Measurements from ENCODE around the gene LRRC31. TPM values are rescaled to one million over a fixed set of nuclear protein-coding genes. Genes with fewer than 3 reads are reported as not detected.

Gene LRRC31
- total RNA-seq, 2 donors from 2014 or later, result not detected

GRCh38 chr3:169886671-169887070 is 16.9 kb upstream of the LRRC31 start:
- Mint-ChIP-seq H3K4me1 (no peaks in the 10 kb centered on the region), H3K27ac (no peak overlapping the region), H3K4me3 (no peak overlapping the region), H3K27me3 (ENCODE audit: insufficient read depth) (no peaks in the 10 kb centered on the region), H3K9me3 (no peaks in the 10 kb centered on the region), H3K36me3 (ENCODE audit: low read depth) (no peaks in the 10 kb centered on the region)
- H3K4me3 ChIP-seq (ENCODE audit: low read length), result no peak overlapping the region
- peak; percentile 27 for DNase-seq
- WGBS, 2 experiments (ENCODE audit: insufficient coverage in 1 of 2, insufficient read length in 1 of 2), result 86% methylated on average over 5 of the region's 5 CpGs; no CpG with 5 or more reads in 1 of the 2 experiments
- no peak overlapping the region for H3K9ac ChIP-seq (ENCODE audit: extremely low read depth, low read length, poor library complexity, severe bottlenecking)
- no peaks in the 10 kb centered on the region for H3K36me3 ChIP-seq (ENCODE audit: control insufficient read depth, insufficient read depth, low read length)
- no peaks in the 10 kb centered on the region for H3K4me1 ChIP-seq (ENCODE audit: control insufficient read depth, insufficient read depth, low read length)
- H3K27me3 ChIP-seq (ENCODE audit: control insufficient read depth, insufficient read depth, low read length, poor library complexity, severe bottlenecking), result no peaks in the 10 kb centered on the region
- H3K9me3 ChIP-seq (ENCODE audit: control insufficient read depth, low read length), result no peaks in the 10 kb centered on the region
- no peak overlapping the region for H3K27ac ChIP-seq (ENCODE audit: low read depth, low read length)
- TF ChIP-seq CTCF (conservative IDR thresholded peaks at IDR 0.05), result no peak

- no peaks in the 10 kb centered on the region for H3K36me3 Mint-ChIP-seq (ENCODE audit: low read depth)
- Histone ChIP-seq H3K27ac (ENCODE audit: low read depth, low read length) (no peak overlapping the region), H3K4me3 (ENCODE audit: low read length) (no peak overlapping the region), H3K4me1 (ENCODE audit: control insufficient read depth, insufficient read depth, low read length) (no peaks in the 10 kb centered on the region), H3K9ac (ENCODE audit: extremely low read depth, low read length, poor library complexity, severe bottlenecking) (no peak overlapping the region), H3K9me3 (ENCODE audit: control insufficient read depth, low read length) (no peaks in the 10 kb centered on the region), H3K36me3 (ENCODE audit: control insufficient read depth, insufficient read depth, low read length) (no peaks in the 10 kb centered on the region), H3K27me3 (ENCODE audit: control insufficient read depth, insufficient read depth, low read length, poor library complexity, severe bottlenecking) (no peaks in the 10 kb centered on the region)
- H3K4me3 Mint-ChIP-seq, result no peak overlapping the region
- H3K27me3 Mint-ChIP-seq (ENCODE audit: insufficient read depth), result no peaks in the 10 kb centered on the region
- WGBS, 2 experiments (ENCODE audit: insufficient coverage in 1 of 2, insufficient read length in 1 of 2), result 89 to 97% methylated on average over 3 to 4 of the region's 4 CpGs
- no peaks in the 10 kb centered on the region for H3K4me1 Mint-ChIP-seq
- no peak overlapping the region for H3K27ac Mint-ChIP-seq
- no peak for DNase-seq
- no peaks in the 10 kb centered on the region for H3K9me3 Mint-ChIP-seq
- TF ChIP-seq CTCF (conservative IDR thresholded peaks at IDR 0.05), result no peak
These were observed 11.0 kb upstream of the LRRC31 start for GRCh38 chr3:169880576-169881250.

GRCh38 chr3:169879845-169880575 is 10.3 kb upstream of the LRRC31 start:
- no peaks in the 10 kb centered on the region for H3K27me3 ChIP-seq (ENCODE audit: control insufficient read depth, insufficient read depth, low read length, poor library complexity, severe bottlenecking)
- H3K9me3 ChIP-seq (ENCODE audit: control insufficient read depth, low read length), result no peaks in the 10 kb centered on the region
- 91 to 100% methylated on average over 1 to 3 of the region's 3 CpGs for WGBS, 2 experiments (ENCODE audit: insufficient coverage in 1 of 2, insufficient read length in 1 of 2)
- TF ChIP-seq CTCF (conservative IDR thresholded peaks at IDR 0.05), result no peak
- H3K4me1 ChIP-seq (ENCODE audit: control insufficient read depth, insufficient read depth, low read length), result no peaks in the 10 kb centered on the region
- H3K9ac ChIP-seq (ENCODE audit: extremely low read depth, low read length, poor library complexity, severe bottlenecking), result no peak overlapping the region
- no peaks in the 10 kb centered on the region for H3K36me3 ChIP-seq (ENCODE audit: control insufficient read depth, insufficient read depth, low read length)
- Mint-ChIP-seq H3K36me3 (ENCODE audit: low read depth) (no peaks in the 10 kb centered on the region), H3K9me3 (no peaks in the 10 kb centered on the region), H3K27me3 (ENCODE audit: insufficient read depth) (no peaks in the 10 kb centered on the region), H3K27ac (no peak overlapping the region), H3K4me3 (no peak overlapping the region), H3K4me1 (no peaks in the 10 kb centered on the region)
- DNase-seq, result no peak
- H3K27ac ChIP-seq (ENCODE audit: low read depth, low read length), result no peak overlapping the region
- H3K4me3 ChIP-seq (ENCODE audit: low read length), result no peak overlapping the region

Data from endodermal cell (in vitro differentiated cells).